GM18508 (cell line): ENCODE measurements around the gene RABGAP1L.
"Not testable (repeated sequence)": the region's sequence is repeated elsewhere in the genome, so short reads cannot be mapped to it uniquely, and the experiment has no call there.

Source experiments
- ATAC-seq: cut with Tn5 transposase; IDR thresholded peaks from one replicate; pipeline ENCODE4 v1.9.1; 2021; ENCODE audit warnings: moderate number of reproducible peaks; ENCODE audit not compliant: insufficient read depth, unreplicated experiment

The RABGAP1L gene

DNA sequence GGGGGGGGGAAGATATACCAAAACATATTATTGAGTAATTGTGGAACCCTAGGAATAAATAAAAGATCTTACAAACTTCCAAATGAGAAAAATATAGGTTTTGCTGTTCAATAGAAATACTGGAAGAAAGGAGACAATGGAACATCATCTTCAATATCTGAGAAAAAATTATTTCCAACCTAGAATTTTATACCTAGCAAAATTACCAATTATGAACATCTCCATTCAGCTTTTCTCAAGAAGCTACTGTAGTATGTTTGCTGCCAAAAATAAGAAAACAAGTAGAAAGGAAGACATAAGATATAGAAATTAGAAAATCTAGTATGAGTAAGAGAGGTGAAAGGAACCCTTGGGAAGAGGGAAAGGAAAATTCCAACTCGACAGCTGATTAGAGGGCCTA is 372.4 kb downstream of the RABGAP1L start:
- ATAC-seq: no peak

DNA sequence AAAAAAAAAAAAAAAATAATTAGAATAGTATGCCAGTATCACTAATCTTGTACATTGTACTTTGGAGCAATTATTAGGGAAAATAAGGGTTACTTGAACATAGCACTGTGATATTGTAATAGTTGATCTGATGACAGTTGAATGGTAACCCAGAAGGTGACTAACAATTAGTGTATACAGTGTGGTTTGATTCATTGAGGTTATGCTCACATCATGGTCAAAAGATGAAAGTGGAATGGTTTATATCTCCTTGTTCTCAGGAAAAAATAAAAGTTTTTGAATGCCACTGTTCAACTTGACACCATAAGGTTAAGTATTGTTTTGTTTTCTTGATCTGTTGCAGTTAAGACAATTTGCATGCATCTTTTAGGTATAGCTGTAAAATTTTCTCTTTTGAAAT is 375.5 kb downstream of the RABGAP1L start:
- no peak for ATAC-seq

DNA sequence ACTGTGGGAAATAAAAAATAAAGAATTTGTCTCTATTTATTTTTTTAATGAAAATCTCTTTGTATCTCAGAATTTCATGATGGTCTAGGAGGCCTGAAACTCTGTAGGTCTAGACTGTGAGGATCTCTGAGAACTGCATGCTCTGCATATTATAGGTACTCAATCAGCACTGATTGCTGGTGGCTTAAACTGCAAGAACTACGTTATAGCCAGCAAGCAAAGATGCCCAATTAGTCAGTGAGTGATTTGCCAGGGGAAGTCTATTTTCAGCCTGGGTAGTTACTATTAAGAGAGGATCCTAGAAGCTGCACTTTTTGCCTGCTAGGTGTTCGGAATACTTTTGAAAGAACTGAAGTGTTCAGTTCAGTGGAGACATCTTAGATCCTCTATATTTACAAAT is 375.9 kb downstream of the RABGAP1L start:
- ATAC-seq: no peak

DNA sequence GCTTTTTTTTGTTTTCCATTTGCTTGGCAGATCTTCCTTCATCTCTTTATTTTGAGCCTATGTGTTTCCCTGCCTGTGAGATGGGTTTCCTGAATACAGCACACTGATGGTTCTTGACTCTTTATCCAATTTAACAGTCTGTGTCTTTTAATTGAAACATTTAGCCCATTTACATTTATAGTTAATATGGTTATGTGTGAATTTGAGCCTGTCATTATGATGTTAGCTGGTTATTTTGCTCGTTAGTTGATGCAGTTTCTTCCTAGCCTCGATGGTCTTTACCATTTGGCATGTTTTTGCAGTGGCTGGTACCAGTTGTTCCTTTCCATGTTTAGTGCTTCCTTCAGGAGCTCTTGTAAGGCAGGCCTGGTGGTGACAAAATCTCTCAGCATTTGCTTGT is 384.1 kb downstream of the RABGAP1L start:
- not testable (repeated sequence) for ATAC-seq

DNA sequence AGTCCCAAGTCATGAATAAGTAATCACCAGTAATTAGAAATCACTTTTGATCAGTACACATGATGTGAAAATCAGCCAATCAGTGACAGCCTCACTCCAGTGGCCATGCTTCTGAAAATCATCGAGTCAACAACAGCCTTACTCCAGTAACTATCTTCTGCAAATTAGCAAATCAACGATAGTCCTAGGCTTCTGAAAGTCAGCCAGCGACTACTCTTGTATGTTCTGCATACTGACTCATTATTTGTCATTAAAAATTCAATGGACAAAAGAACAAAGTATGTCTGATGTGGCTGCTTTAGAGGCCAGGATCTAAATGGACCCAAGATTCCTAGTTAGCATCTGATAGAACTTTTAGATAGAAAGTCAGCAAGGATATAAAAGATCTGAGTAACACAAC is 391.0 kb downstream of the RABGAP1L start:
- no peak for ATAC-seq

DNA sequence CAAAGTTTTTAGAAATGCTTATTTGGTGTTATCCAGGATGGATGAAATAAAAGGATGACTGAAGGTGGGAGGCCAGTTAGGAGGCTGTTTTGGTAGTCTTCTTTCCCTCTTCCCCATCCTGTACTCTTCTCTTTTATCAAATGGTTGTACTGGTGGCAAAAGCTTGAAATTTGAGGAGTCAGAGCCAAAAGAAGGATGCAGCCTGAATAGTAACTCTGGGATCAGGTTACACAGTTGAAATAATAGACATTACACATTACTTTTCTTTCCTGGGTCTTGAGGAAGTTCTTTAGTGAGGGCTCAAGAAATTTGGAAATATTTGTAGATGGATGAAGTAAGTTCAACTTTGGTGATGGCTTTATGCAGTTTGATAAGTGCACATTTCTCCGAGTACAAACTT is 397.1 kb downstream of the RABGAP1L start:
- ATAC-seq: no peak

DNA sequence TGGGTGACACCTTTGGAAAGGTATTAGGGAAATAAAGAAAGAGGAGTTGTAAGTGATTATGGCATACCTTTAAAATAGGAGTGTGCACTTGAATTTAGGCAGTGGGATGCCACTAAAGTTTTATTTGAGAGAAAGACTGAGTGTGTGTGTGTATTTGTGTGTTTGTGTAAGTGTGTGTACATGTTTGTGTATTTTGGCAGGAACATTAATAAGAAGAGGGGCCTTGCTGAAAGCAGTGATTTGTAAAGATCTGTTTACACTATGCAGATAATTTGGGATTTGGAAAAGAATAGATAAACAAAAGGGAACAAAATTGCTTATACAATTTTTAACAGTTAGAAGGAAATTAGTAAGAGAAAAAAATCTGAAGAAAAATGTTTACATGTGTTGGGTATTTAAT is 409.2 kb downstream of the RABGAP1L start:
- no peak for ATAC-seq

DNA sequence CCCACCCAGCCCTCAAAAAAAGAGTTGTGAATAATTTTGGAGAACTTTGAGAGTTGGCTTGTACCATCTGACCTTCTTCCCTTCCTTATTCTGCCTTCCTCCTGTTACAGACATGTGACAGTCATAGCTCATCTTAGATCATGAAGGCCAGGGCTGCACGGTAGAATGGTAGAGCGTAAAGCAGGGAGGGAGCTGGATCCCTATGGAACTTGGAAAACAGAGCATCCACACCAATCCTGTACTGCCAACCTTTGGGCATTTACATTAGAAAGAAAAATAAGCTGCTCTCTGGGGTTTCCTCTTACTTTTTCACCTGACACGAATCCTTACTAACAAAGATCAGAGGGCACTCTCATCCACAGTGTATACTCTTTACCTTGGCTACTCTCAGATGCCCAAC is 409.9 kb downstream of the RABGAP1L start:
- no peak for ATAC-seq

DNA sequence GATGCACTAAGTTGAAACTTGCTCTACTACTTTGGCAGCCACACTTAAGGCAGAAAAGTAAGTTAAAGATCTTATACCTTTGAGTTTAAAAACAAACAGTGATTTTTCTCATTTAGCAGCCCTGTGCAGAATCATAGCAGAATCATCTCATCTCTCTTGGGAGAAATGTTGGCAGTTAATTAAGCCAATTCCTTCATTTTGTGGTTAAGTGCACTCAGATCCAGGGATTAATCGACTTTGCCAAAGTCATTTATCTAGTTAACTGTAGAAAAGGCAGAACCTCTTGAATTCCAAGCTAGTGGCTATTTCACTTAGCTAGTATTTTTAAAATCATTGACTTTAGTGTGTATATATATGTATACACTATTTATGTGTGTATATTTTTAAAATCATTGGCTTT is 413.5 kb downstream of the RABGAP1L start:
- ATAC-seq: no peak

DNA sequence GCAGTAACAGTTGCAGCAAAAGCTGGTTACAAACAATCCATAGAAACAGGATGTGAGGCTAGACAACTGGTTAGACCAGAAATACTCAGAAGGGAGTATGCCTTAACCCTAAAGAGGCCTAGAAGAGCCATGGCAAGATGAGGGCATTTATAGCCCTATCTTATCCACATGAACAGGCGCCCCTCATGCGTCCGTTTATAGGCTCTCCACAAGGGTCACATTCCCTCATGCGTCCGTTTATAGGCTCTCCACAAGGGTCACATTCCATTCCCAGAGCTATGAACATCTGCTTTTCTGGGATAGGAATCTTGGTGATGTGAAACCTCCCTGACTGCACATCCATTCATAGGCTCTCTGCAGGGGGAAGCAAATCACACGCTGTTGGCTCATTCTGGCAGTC is 416.8 kb downstream of the RABGAP1L start:
- ATAC-seq: not testable (repeated sequence)

DNA sequence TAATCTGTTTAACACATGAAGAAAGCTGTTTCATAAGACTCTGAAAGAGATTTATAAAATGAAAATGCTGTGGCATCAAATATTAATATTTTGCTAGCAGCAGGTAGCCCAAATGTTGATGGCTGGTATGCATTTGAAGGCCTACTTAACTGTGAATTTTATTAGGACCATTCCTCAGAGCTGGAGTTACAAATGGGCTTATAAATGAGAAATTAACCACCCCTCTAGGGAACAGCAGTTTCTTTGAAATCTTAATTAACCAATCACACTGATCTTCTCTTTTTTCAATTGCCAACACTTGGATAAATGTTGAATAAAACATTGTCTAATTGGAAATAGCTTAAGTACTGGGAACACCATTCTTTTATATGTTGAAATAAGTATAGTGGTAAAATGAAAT is 418.4 kb downstream of the RABGAP1L start:
- ATAC-seq: no peak

DNA sequence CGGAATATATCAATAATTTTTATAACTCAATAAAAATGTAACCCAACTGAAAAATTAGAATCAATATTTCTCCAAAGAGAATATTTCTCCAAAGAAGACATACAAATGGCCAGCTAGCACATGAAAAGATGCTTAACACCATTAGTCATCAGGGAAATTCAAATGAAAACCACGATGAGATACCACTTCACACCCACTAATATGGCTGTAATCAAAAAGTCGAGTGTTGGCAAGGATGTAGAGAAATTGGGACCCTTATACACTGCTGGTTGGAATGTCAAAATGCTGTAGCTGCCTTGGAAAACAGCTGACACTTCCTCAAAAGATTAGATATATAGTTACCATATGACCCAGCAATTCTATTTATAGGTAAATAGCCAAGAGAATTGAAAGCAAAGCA is 421.5 kb downstream of the RABGAP1L start:
- ATAC-seq: no peak

DNA sequence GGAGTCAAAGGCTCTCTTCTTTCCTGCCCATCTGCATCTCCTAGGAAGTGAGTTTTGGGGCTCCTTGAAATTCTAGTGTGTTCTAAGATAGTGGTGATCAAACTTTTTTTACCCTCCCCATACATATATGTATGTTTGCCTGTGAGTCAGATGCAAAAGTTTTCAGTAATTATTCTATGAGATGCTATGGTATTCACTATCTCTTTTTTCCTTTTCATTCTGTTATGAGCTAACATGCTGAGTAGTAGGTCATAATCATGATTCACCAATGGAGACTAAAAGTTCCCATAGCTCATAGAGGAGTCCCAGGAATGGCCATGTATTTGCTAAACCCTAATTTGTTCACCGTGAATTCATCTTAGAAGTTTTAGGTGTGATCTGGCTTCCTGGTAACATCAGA is 424.0 kb downstream of the RABGAP1L start:
- no peak for ATAC-seq

DNA sequence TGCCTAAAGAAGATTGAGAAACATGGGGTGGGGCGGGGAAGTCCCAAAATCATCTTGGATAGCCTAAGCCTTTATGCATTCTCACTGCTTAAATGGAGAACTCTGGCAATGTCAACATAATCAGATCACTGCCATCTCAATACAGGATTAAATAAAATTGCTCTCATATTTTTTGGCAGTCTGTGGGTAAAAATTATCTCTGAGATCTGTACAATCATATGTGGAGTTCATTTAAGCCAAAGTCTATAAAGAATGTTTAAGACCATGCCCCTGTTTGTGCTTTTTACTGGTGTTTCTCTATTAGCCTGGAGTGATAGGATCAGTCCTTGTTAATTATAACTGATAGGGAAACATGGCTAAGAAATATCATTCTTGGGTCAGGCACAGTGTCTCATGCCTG is 424.8 kb downstream of the RABGAP1L start:
- ATAC-seq: no peak

DNA sequence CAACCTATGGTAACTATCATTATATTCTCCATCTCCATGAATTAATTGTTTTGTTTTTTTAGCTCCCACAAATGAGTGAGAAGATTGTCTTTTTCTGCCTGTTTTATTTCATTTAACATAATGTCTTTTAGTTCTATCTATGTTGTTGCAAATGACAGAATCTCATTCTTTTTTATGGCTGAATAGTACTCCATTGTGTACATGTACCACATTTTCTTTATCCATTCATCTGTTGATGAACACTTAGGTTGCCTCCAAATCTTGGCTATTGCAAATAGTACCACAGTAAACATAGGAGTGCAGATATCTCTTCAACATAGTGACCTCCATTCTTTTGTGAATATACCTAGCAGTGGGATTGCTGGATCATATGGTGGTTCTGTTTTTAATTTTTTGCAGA is 429.3 kb downstream of the RABGAP1L start:
- ATAC-seq: not testable (repeated sequence)

DNA sequence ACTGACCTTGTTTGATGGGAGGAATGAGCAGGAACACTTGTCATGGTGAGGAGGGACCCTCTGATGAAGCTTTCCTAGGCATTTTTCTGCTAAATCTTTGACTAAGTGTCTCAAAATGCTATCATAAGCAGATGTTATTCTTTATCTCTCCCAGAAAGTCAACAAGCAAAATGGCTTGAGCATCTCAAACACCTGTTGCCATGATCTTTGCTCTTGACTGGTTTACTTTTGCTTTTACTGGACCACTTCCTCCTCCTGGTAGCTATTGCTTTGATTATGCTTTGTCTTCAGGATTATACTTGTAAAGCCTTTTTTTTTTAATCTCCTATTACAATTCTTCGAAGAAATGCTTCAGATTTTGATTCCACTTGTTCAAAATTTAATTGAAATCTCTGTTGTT is 445.9 kb downstream of the RABGAP1L start:
- ATAC-seq: no peak

DNA sequence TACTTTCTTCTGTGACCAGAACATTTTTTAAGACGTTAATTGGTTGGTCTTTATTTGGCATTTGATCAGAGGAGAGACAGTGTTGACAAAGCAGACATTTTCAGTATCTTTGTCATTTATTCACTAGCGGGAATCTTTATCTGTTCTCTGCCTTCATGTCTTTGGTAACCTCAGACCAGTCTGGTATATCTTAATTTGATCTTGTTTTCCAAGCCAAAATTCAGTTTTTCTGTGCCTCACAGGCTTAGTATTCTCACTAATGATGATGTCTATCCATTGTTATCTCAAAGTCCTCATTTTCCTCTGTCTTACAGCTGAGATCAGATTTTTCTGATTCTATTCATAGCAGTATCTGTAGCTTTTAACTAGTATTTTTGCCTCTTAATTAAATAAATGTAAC is 447.2 kb downstream of the RABGAP1L start:
- no peak for ATAC-seq

DNA sequence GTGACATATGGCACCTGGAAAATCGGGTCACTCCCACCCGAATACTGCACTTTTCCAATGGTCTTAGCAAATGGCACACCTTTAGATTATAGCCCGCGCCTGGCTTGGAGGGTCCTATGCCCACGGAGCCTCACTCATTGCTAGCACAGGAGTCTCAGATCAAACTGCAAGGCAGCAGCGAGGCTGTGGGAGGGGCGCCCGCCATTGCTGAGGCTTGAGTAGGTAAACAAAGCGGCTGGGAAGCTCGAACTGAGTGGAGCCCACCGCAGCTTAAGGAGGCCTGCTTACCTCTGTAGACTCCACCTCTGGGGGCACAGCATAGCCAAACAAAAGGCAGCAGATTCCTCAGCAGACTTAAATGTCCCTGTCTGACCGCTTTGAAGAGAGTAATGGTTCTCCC is 458.6 kb downstream of the RABGAP1L start:
- not testable (repeated sequence) for ATAC-seq

DNA sequence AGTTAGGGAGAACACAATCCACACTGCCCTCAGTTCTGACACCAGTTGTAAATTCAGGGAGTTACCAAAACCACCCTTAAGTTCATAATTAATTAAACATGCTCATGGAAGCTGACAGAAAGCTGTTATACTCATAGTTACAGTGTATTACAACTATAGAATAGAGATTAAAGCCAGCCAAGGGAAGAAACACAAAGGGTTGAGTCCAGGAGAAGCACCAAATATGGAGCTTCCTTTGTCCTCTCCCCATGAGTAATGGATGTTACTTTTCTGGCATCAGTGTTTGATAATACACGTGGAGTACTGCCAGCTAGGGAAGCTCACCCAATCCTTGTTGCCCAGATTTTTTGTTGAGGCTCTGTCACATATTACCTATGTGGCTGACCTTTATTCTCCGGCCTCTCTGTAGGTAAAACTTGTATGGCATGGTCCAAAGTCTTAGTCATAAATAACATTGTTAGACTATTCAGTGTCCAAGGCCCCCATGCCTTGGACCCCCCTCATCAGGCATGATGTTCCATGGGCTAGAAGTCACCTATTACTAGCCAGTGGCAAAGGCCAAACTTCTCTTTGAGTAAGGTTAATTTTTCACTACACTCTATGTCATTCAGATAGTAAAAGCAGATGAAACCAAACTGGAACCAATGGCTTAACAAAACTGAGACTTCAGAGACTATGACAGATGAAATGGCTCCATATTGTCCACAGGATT is 464.2 kb downstream of the RABGAP1L start:
- no peak for ATAC-seq

DNA sequence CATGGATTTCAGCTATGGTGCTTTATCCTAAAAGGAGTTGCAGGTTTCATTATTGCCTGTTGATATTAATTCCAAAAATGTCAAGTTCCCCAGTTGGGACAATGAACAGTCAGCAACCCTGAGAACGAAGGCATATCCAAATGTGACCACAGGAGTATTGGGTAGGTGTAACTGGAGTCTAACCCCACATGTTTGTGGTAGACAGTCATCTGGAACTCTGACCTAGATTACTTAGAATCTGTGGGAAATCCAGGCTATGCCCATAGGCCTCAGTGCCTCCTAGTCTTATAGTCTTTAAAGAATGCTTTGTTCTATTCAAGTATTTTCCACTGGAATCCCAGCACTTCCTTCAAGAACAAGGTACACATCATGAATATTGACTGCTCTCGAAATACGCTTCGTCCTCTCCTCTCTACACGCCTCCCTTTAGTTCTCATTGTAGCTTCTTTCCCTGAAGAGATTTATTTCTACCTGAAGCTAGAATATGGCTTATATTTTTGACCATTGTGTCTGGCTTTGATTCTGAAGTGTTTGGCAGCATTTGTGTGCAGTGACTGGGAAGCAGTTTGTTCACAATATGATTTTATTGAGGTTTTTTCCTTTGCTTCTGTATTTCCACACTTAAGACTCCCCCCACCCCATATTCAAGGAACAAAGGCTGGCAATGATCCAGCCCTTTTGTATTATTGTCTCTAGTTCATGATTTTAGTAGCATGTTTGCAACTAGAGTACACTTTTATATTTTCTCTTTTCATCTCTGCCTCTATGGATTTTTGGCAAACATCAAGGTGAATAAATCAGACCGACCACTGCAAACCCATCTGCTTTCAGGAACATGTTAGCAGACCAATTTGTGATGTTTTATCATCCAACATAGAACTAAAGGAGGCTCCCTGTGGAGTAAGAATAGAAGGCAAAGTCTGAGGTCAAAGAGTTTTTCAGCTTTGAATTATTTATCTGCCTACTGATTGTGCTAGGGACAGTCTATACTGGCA is 467.0 kb downstream of the RABGAP1L start:
- ATAC-seq: no peak

DNA sequence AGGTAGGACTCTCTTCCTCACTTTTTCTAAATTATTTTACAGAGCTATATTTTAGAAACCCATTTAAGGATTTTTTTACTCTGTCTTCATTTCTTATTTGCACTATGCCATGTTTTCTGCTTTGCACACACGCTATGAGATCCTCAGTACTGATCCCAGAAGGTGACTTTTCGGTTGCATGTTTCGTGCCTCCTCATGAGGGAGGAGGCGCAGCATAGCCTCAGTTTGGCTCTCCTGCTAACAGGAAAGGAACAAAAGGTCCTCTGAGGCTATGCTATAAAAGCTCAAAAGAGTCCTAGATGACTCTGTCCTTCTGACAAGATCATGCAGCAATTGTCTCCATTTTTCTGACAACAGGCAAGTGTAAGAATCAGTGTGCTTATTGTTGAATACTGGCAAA is 478.2 kb downstream of the RABGAP1L start:
- no peak for ATAC-seq

DNA sequence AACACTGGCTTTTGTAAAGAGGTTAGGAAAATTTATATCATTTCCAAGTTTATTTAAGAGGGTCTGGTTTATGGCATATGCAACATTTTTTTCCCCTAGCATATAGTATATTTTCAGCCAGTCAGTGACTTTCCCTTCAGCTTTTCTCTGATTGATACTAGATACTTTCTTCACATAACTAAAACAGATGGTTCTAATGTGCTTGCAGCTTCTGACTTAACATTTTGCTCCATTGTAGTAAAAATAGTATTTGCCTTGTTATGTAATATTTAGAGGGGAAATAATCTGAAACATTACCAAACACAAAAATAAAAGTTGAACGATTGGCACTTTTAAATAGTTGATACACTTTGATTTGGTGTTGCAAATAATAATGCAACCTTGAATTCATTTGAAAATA is 480.1 kb downstream of the RABGAP1L start:
- ATAC-seq: no peak
